ENCODE data around the gene MACF1.

Gene MACF1

GRCh38 chr1:39522661-39523567 lies 318.4 kb downstream of the MACF1 start:
- DNase-seq = no peak

- DNase-seq = no peak
Observed at GRCh38 chr1:39524171-39524570, 319.7 kb downstream of the MACF1 start.

- no peak for DNase-seq
Observed at GRCh38 chr1:39524591-39525365, 320.3 kb downstream of the MACF1 start.

- no peak for DNase-seq
Observed at GRCh38 chr1:39525366-39526165, 321.1 kb downstream of the MACF1 start.

GRCh38 chr1:39526466-39527189 lies 322.1 kb downstream of the MACF1 start:
- no peak for DNase-seq

GRCh38 chr1:39527190-39527579 lies 322.7 kb downstream of the MACF1 start:
- DNase-seq = peak; percentile 77

GRCh38 chr1:39528082-39528481 lies 323.6 kb downstream of the MACF1 start:
- no peak for DNase-seq

GRCh38 chr1:39529901-39530535 lies 325.5 kb downstream of the MACF1 start:
- DNase-seq = no peak

GRCh38 chr1:39531526-39531925 lies 327.0 kb downstream of the MACF1 start:
- no peak for DNase-seq

GRCh38 chr1:39533442-39533841 lies 328.9 kb downstream of the MACF1 start:
- no peak for DNase-seq
